Sigmoid colon (tissue), 4 donors: Measurements from ENCODE around the gene KAT7.

ENCODE experiments used
- EP300 ChIP-seq, 4 donors: sonication (generic); formaldehyde crosslinking; IDR thresholded peaks; one replicate each; pipeline ENCODE4 v1.6.1; 2017; ENCODE audit warnings: antibody characterized with exemption in 4 of 4
- POLR2A ChIP-seq, 2 donors: fragments of 450-650 bp; IDR thresholded peaks; one replicate each; pipeline ENCODE4 v1.6.1; 2016; ENCODE audit warnings: antibody characterized with exemption in 2 of 2, mild to moderate bottlenecking in 2 of 2, moderate library complexity in 2 of 2
- POLR2AphosphoS5 ChIP-seq, 4 donors: sonication (generic); formaldehyde crosslinking; IDR thresholded peaks; one replicate each; pipeline ENCODE4 v1.6.1; 2017; ENCODE audit warnings: antibody characterized with exemption in 4 of 4
- TF ChIP-seq, protein P1 (sequence below), 4 experiments: fragments of 450-650 bp in 3 of 4; fragments of 200-600 bp in 1 of 4; IDR thresholded peaks; one replicate each; pipeline ENCODE4 v1.5.1; 2016 to 2019; ENCODE audit warnings: antibody characterized with exemption in 4 of 4, mild to moderate bottlenecking in 3 of 4, moderate library complexity in 2 of 4

GRCh38 chr17:49820773-49821172, 32.3 kb downstream of the KAT7 start:
- TF ChIP-seq, protein P1, sequence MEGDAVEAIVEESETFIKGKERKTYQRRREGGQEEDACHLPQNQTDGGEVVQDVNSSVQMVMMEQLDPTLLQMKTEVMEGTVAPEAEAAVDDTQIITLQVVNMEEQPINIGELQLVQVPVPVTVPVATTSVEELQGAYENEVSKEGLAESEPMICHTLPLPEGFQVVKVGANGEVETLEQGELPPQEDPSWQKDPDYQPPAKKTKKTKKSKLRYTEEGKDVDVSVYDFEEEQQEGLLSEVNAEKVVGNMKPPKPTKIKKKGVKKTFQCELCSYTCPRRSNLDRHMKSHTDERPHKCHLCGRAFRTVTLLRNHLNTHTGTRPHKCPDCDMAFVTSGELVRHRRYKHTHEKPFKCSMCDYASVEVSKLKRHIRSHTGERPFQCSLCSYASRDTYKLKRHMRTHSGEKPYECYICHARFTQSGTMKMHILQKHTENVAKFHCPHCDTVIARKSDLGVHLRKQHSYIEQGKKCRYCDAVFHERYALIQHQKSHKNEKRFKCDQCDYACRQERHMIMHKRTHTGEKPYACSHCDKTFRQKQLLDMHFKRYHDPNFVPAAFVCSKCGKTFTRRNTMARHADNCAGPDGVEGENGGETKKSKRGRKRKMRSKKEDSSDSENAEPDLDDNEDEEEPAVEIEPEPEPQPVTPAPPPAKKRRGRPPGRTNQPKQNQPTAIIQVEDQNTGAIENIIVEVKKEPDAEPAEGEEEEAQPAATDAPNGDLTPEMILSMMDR (IDR thresholded peaks at IDR 0.05): no peak
- TF ChIP-seq EP300 (IDR thresholded peaks at IDR 0.05): no peak
- TF ChIP-seq POLR2A (IDR thresholded peaks at IDR 0.05): no peak
- TF ChIP-seq POLR2AphosphoS5 (IDR thresholded peaks at IDR 0.05): no peak
